Left kidney (tissue), 2 donors: ENCODE data around the gene CATSPER4. TPM values are rescaled to one million over a fixed set of nuclear protein-coding genes. Genes with fewer than 3 reads are reported as not detected.

Source experiments
- DNase-seq: peaks from one replicate; pipeline ENCODE4 v3.0.0-alpha.2; 2013
- polyA plus RNA-seq: library from polyadenylated mRNA; unstranded; fragments of 120-200 nt; gene quantifications from one replicate; pipeline ENCODE4 v1.2.1, GENCODE V29; 2013; ENCODE audit not compliant: insufficient read length

CATSPER4 gene
- polyA plus RNA-seq, 1 donor: 0.18 TPM

GRCh38 chr1:26164861-26165842 is 25.2 kb upstream of the CATSPER4 start:
- no peak for DNase-seq

GRCh38 chr1:26166719-26167281 is 23.6 kb upstream of the CATSPER4 start:
- no peak for DNase-seq

GRCh38 chr1:26168410-26169197 is 21.8 kb upstream of the CATSPER4 start, which contains the start of gene C1orf232:
Gene C1orf232, minus strand, starts transcription at chr1:26168963. Its CDS starts 464 bp downstream, at chr1:26168499.
- no peak for DNase-seq

GRCh38 chr1:26169198-26169554 is 21.2 kb upstream of the CATSPER4 start:
- no peak for DNase-seq

- peak; percentile 85 for DNase-seq
Measured at GRCh38 chr1:26169669-26170471, 20.5 kb upstream of the CATSPER4 start, which contains the start of gene ZNF593. Gene ZNF593, plus strand, starts transcription at chr1:26169908. Its CDS starts 76 bp downstream, at chr1:26169984.

- no peak for DNase-seq
Measured at GRCh38 chr1:26170472-26170821, 20.0 kb upstream of the CATSPER4 start.

- DNase-seq: no peak
Measured at GRCh38 chr1:26171084-26172072, 19.0 kb upstream of the CATSPER4 start, which contains the start of gene ZNF593OS. Gene ZNF593OS, minus strand, starts transcription at chr1:26171832. Its CDS starts 171 bp downstream, at chr1:26171661.

GRCh38 chr1:26175346-26175745 is 15.1 kb upstream of the CATSPER4 start:
- DNase-seq: no peak

GRCh38 chr1:26177182-26177684 is 13.2 kb upstream of the CATSPER4 start, which contains the start of gene CNKSR1:
Gene CNKSR1, plus strand, starts transcription at chr1:26177491. Its CDS starts 57 bp downstream, at chr1:26177548.
- DNase-seq: no peak

- no peak for DNase-seq
Measured at GRCh38 chr1:26180010-26180506, 10.3 kb upstream of the CATSPER4 start.

- no peak for DNase-seq
Measured at GRCh38 chr1:26181586-26182382, 8.6 kb upstream of the CATSPER4 start.

GRCh38 chr1:26182383-26182696 is 8.1 kb upstream of the CATSPER4 start:
- no peak for DNase-seq

- no peak for DNase-seq
Measured at GRCh38 chr1:26184086-26184485, 6.3 kb upstream of the CATSPER4 start.

GRCh38 chr1:26184883-26185282 is 5.5 kb upstream of the CATSPER4 start:
- DNase-seq: no peak

GRCh38 chr1:26187882-26188281 is 2.5 kb upstream of the CATSPER4 start:
- no peak for DNase-seq

- no peak for DNase-seq
Measured at GRCh38 chr1:26188477-26188876, 1.9 kb upstream of the CATSPER4 start.

GRCh38 chr1:26189331-26189730 is 1.1 kb upstream of the CATSPER4 start:
- no peak for DNase-seq

GRCh38 chr1:26189751-26190275 is 589 bp upstream of the CATSPER4 start:
- no peak for DNase-seq

GRCh38 chr1:26191739-26192138 is 1.3 kb downstream of the CATSPER4 start:
- no peak for DNase-seq
